Measurements from ENCODE around the gene SEMA5A.

DNA sequence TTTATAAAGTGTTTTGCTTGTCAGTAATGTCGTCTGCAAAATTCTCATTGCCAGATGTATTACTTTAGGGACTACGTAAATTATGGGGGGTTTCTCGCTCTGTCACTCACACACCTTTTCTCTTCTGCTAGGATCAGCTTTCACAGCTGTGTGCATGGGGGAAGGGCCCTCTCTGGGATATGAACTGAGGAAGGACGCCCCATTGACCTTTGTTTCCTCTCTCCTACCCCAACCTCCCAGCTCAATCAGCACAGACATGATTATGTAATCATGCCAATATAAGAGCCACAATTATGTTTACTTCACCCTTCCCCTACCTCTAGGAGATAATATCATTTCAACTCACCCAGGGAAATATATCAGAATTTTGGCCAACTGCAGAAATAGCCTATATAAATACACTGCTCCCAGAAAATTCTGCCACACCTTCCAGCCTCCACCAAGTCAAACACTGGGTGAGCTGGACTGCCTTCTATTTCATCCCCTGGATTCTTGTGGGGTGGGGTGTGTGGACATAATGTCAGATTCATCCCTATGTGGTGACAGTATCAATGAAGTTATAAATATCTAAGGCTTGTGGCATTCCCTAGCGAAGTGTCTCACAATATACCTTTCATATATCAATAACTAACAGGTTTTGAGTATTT is 12.6 kb upstream of the SEMA5A start:
- no peak for TF ChIP-seq CTCF (IDR thresholded peaks at IDR 0.05)
- no peak for TF ChIP-seq POLR2A (IDR thresholded peaks at IDR 0.05)
